GM18907 (cell line): Measurements from ENCODE around the gene RPS6KL1.

Experiments
- ATAC-seq: cut with Tn5 transposase; IDR thresholded peaks from one replicate; pipeline ENCODE4 v1.9.1; 2021; ENCODE audit warnings: mild to moderate bottlenecking, moderate library complexity; ENCODE audit not compliant: unreplicated experiment

The RPS6KL1 gene

GRCh38 chr14:74892745-74893144 is 30.3 kb downstream of the RPS6KL1 start:
- peak; percentile 12 for ATAC-seq

GRCh38 chr14:74891870-74892269 is 31.2 kb downstream of the RPS6KL1 start:
- ATAC-seq, result no peak

- ATAC-seq, result no peak
These were observed 32.8 kb downstream of the RPS6KL1 start for GRCh38 chr14:74890262-74890661.

GRCh38 chr14:74888164-74889158 is 34.6 kb downstream of the RPS6KL1 start:
- ATAC-seq, result no peak

GRCh38 chr14:74886001-74886400 is 37.1 kb downstream of the RPS6KL1 start:
- no peak for ATAC-seq

GRCh38 chr14:74882103-74882920 is 40.7 kb downstream of the RPS6KL1 start:
- ATAC-seq, result peak; percentile 48

GRCh38 chr14:74881431-74882102 is 41.5 kb downstream of the RPS6KL1 start, which contains the start of gene DLST:
DLST (plus strand) TSS chr14:74881916; CDS start chr14:74881954, 38 bp downstream.
- peak; percentile 90 for ATAC-seq

- no peak for ATAC-seq
These were observed 43.5 kb downstream of the RPS6KL1 start for GRCh38 chr14:74879427-74880182.

GRCh38 chr14:74875941-74876913 is 46.8 kb downstream of the RPS6KL1 start, which contains the start of gene PROX2:
PROX2 (minus strand) TSS chr14:74876145; CDS start chr14:74863834, 12,311 bp downstream.
- no peak for ATAC-seq

- no peak for ATAC-seq
These were observed 47.9 kb downstream of the RPS6KL1 start for GRCh38 chr14:74875204-74875603.

- ATAC-seq, result no peak
These were observed 51.2 kb downstream of the RPS6KL1 start for GRCh38 chr14:74871819-74872218.

- ATAC-seq, result no peak
These were observed 54.3 kb downstream of the RPS6KL1 start for GRCh38 chr14:74868739-74869138.

GRCh38 chr14:74867673-74868072 is 55.4 kb downstream of the RPS6KL1 start:
- no peak for ATAC-seq

- no peak for ATAC-seq
These were observed 56.2 kb downstream of the RPS6KL1 start for GRCh38 chr14:74866708-74867389.

GRCh38 chr14:74865156-74865555 is 57.9 kb downstream of the RPS6KL1 start:
- ATAC-seq, result no peak

GRCh38 chr14:74864198-74864597 is 58.9 kb downstream of the RPS6KL1 start:
- ATAC-seq, result no peak

- no peak for ATAC-seq
These were observed 59.8 kb downstream of the RPS6KL1 start for GRCh38 chr14:74863274-74863673.

- ATAC-seq, result no peak
These were observed 61.3 kb downstream of the RPS6KL1 start for GRCh38 chr14:74861734-74862090.
